Measurements from ENCODE around the gene ARPC4. TPM values are rescaled to one million over a fixed set of nuclear protein-coding genes. Genes with fewer than 3 reads are reported as not detected.

The ARPC4 gene
- total and polyA plus RNA-seq, 2 donors from 2014 or later = 138 to 164 TPM

DNA sequence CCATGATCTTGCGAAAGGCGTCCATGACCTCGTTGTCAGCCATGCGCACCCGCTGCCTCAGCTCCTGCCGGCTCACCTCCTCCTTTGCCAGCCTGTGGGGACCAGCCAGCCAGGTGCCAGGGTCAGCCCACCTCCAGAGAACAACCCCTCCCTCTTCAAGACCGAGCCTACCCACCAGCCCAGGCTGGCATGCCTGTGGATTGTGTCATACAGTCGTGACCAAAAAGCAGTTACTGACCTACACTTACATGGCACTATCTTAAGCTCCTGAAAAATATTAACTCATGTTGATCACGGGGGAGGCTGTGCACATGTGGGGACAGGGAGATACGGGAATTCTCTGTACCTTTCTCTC lies 12.4 kb upstream of the ARPC4 start:
- Histone ChIP-seq H3K9me3 (ENCODE audit: control insufficient read depth in 2 of 3, insufficient read depth in 1 of 3, low read length in 3 of 3) (no peaks in the 10 kb centered on the region), H3K36me3 (ENCODE audit: control insufficient read depth in 2 of 3, insufficient read depth in 3 of 3, low read length in 3 of 3) (peaks cover 0 to 7% (median 6%) of the 10 kb centered on the region in 3 donors), H3K27ac (ENCODE audit: low read depth in 2 of 2, low read length in 2 of 2) (peak overlapping the region; percentile 81 to 85), H3K4me1 (ENCODE audit: control insufficient read depth in 2 of 3, insufficient read depth in 2 of 3, low read depth in 1 of 3, low read length in 3 of 3) (peaks cover 0 to 23% (median 9%) of the 10 kb centered on the region in 3 donors), H3K27me3 (ENCODE audit: control insufficient read depth, insufficient read depth, low read length) (no peaks in the 10 kb centered on the region), H3K4me3 (ENCODE audit: low read length in 3 of 3) (no peak overlapping the region), H3K9ac (ENCODE audit: low read length in 3 of 3) (no peak overlapping the region)
- intact Hi-C loops (cut with DNase I) = no loop called here
- TF ChIP-seq, protein P1, sequence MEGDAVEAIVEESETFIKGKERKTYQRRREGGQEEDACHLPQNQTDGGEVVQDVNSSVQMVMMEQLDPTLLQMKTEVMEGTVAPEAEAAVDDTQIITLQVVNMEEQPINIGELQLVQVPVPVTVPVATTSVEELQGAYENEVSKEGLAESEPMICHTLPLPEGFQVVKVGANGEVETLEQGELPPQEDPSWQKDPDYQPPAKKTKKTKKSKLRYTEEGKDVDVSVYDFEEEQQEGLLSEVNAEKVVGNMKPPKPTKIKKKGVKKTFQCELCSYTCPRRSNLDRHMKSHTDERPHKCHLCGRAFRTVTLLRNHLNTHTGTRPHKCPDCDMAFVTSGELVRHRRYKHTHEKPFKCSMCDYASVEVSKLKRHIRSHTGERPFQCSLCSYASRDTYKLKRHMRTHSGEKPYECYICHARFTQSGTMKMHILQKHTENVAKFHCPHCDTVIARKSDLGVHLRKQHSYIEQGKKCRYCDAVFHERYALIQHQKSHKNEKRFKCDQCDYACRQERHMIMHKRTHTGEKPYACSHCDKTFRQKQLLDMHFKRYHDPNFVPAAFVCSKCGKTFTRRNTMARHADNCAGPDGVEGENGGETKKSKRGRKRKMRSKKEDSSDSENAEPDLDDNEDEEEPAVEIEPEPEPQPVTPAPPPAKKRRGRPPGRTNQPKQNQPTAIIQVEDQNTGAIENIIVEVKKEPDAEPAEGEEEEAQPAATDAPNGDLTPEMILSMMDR (IDR thresholded peaks at IDR 0.05; ENCODE audit: borderline replicate concordance, extremely low read depth, insufficient read depth) = no peak
- no peak for FAIRE-seq
- peak in 1 of 5 donors; percentile 91 for DNase-seq

DNA sequence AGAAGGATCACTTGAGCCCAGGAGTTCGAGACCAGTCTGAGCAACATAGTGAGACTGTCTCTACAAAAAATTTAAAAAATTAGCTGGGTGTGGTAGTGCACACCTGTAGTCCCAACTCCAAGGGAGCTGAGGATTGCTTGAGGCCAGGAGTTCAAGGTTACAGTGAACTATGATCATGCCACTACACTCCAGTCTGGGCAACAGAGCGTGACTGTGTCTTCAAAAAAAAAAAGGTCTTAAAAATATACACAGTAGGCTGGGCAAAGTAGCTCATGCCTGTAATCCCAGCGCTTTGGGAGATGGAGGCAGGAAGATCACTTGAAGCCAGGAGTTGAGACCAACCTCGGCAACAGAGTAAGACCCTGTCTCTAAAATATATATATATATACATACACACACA lies 12.0 kb upstream of the ARPC4 start:
- H3K9me3 ChIP-seq (ENCODE audit: control insufficient read depth in 2 of 3, insufficient read depth in 1 of 3, low read length in 3 of 3) = no peaks in the 10 kb centered on the region
- no peak for FAIRE-seq
- intact Hi-C loops (cut with DNase I) = no loop called here
- peaks cover 0 to 7% (median 6%) of the 10 kb centered on the region in 3 donors for H3K36me3 ChIP-seq (ENCODE audit: control insufficient read depth in 2 of 3, insufficient read depth in 3 of 3, low read length in 3 of 3)
- no peak overlapping the region for H3K9ac ChIP-seq (ENCODE audit: low read length in 3 of 3)
- H3K27ac ChIP-seq (ENCODE audit: low read depth in 2 of 2, low read length in 2 of 2) = peak overlapping the region; percentile 69 to 85
- H3K27me3 ChIP-seq (ENCODE audit: control insufficient read depth, insufficient read depth, low read length) = no peaks in the 10 kb centered on the region
- TF ChIP-seq, protein P1 (IDR thresholded peaks at IDR 0.05; ENCODE audit: borderline replicate concordance, extremely low read depth, insufficient read depth) = no peak
- no peak for DNase-seq
- H3K4me3 ChIP-seq (ENCODE audit: low read length in 3 of 3) = no peak overlapping the region
- H3K4me1 ChIP-seq (ENCODE audit: control insufficient read depth in 2 of 3, insufficient read depth in 2 of 3, low read depth in 1 of 3, low read length in 3 of 3) = peaks cover 0 to 25% (median 13%) of the 10 kb centered on the region in 3 donors

DNA sequence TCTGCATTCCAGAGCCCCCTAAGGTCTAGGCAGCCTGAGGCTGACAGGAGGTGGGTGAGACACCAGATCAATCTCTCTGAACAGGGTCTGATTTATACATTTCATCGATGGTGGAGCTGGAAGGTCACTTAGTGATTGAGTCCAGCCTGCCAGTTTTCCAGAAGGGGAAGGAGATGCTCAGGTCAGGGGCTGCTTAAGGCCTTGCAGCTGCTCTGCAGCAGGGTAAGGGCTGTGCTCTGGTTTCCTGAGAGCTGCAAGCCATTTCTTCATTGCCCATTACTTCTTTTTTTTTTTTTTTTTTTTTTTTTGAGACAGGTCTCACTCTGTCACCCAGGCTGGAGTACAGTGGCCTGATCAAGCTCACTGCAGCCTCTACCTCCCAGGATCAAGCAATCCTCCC lies 11.3 kb upstream of the ARPC4 start:
- no peak for FAIRE-seq
- Histone ChIP-seq H3K27ac (ENCODE audit: low read depth in 2 of 2, low read length in 2 of 2) (peak overlapping the region; percentile 69 to 85), H3K9ac (ENCODE audit: low read length in 3 of 3) (peak overlapping the region in 2 of 3 donors; percentile 8 to 51), H3K27me3 (ENCODE audit: control insufficient read depth, insufficient read depth, low read length) (no peaks in the 10 kb centered on the region), H3K36me3 (ENCODE audit: control insufficient read depth in 2 of 3, insufficient read depth in 3 of 3, low read length in 3 of 3) (peaks cover 2 to 10% (median 8%) of the 10 kb centered on the region in 3 donors), H3K4me1 (ENCODE audit: control insufficient read depth in 2 of 3, insufficient read depth in 2 of 3, low read depth in 1 of 3, low read length in 3 of 3) (peaks cover 0 to 27% (median 13%) of the 10 kb centered on the region in 3 donors), H3K4me3 (ENCODE audit: low read length in 3 of 3) (no peak overlapping the region), H3K9me3 (ENCODE audit: control insufficient read depth in 2 of 3, insufficient read depth in 1 of 3, low read length in 3 of 3) (no peaks in the 10 kb centered on the region)
- DNase-seq = no peak
- TF ChIP-seq, protein P1 (IDR thresholded peaks at IDR 0.05; ENCODE audit: borderline replicate concordance, extremely low read depth, insufficient read depth) = no peak
- intact Hi-C loops (cut with DNase I) = no loop called here

Data from kidney (tissue), 14 donors.